Dendritic cell treated with granulocyte-macrophage colony-stimulating factor and Interleukin-4, amounts not matched to agents 40 ng/mL and 50 ng/mL, for 4 days (primary cell): ENCODE data around the gene KCNJ13.
"Not testable (repeated sequence)": the region's sequence is repeated elsewhere in the genome, so short reads cannot be mapped to it uniquely, and the experiment has no call there.

Source experiments
- H3K27ac Mint-ChIP-seq: one replicate; pipeline ENCODE4 v1.8.0; 2022; ENCODE audit warnings: mild to moderate bottlenecking, mixed read lengths
- H3K27me3 Mint-ChIP-seq: one replicate; pipeline ENCODE4 v1.8.0; 2022; ENCODE audit warnings: mild to moderate bottlenecking, mixed read lengths
- H3K36me3 Mint-ChIP-seq: one replicate; pipeline ENCODE4 v1.8.0; 2022; ENCODE audit warnings: low read depth, mixed read lengths
- H3K4me1 Mint-ChIP-seq: one replicate; pipeline ENCODE4 v1.8.0; 2022; ENCODE audit warnings: low read depth, mixed read lengths
- H3K4me3 Mint-ChIP-seq: one replicate; pipeline ENCODE4 v1.8.0; 2022; ENCODE audit warnings: mild to moderate bottlenecking, moderate library complexity, mixed read lengths
- H3K9me3 Mint-ChIP-seq: one replicate; pipeline ENCODE4 v1.8.0; 2022; ENCODE audit warnings: mixed read lengths
- intact Hi-C: fragments of 100-400 bp; cut with micrococcal nuclease; formaldehyde crosslinking; loops from one replicate; pipeline ENCODE4 v1.15.0; 2022

Gene KCNJ13

GRCh38 chr2:232744963-232745362, 31.4 kb downstream of the KCNJ13 start:
- Mint-ChIP-seq H3K27ac (no peak overlapping the region), H3K4me1 (peaks cover 18% of the 10 kb centered on the region), H3K36me3 (peaks cover 52% of the 10 kb centered on the region), H3K4me3 (no peak overlapping the region), H3K27me3 (no peaks in the 10 kb centered on the region), H3K9me3 (no peaks in the 10 kb centered on the region)
- intact Hi-C loops: loop anchor here (10.0 kb wide), 1 partner anchor 140 kb away; no protein-coding TSS in a partner anchor

GRCh38 chr2:232741972-232742371, 34.4 kb downstream of the KCNJ13 start:
- H3K4me3 Mint-ChIP-seq: no peak overlapping the region
- H3K9me3 Mint-ChIP-seq: no peaks in the 10 kb centered on the region
- peaks cover 18% of the 10 kb centered on the region for H3K4me1 Mint-ChIP-seq
- no peaks in the 10 kb centered on the region for H3K27me3 Mint-ChIP-seq
- peak overlapping the region; percentile 61 for H3K27ac Mint-ChIP-seq
- H3K36me3 Mint-ChIP-seq: peaks cover 46% of the 10 kb centered on the region
- intact Hi-C loops: loop anchor here (10.0 kb wide), 1 partner anchor 137 kb away; no protein-coding TSS in a partner anchor

GRCh38 chr2:232741294-232741693, 35.1 kb downstream of the KCNJ13 start:
- Mint-ChIP-seq H3K9me3 (no peaks in the 10 kb centered on the region), H3K4me3 (no peak overlapping the region), H3K27ac (peak overlapping the region; percentile 61), H3K36me3 (peaks cover 51% of the 10 kb centered on the region), H3K27me3 (no peaks in the 10 kb centered on the region), H3K4me1 (peaks cover 18% of the 10 kb centered on the region)
- intact Hi-C loops: loop anchor here (10.0 kb wide), 1 partner anchor 136 kb away; no protein-coding TSS in a partner anchor

GRCh38 chr2:232731470-232731869, 44.9 kb downstream of the KCNJ13 start:
- peaks cover 63% of the 10 kb centered on the region for H3K36me3 Mint-ChIP-seq
- peaks cover 13% of the 10 kb centered on the region for H3K4me1 Mint-ChIP-seq
- no peaks in the 10 kb centered on the region for H3K9me3 Mint-ChIP-seq
- intact Hi-C loops: no loop called here
- H3K4me3 Mint-ChIP-seq: no peak overlapping the region
- H3K27ac Mint-ChIP-seq: no peak overlapping the region
- no peaks in the 10 kb centered on the region for H3K27me3 Mint-ChIP-seq

GRCh38 chr2:232728785-232729184, 47.6 kb downstream of the KCNJ13 start:
- no peak overlapping the region for H3K27ac Mint-ChIP-seq

GRCh38 chr2:232723027-232723426, 53.3 kb downstream of the KCNJ13 start:
- intact Hi-C loops: no loop called here
- Mint-ChIP-seq H3K36me3 (peaks cover 88% of the 10 kb centered on the region), H3K4me3 (no peak overlapping the region), H3K4me1 (peaks cover 41% of the 10 kb centered on the region), H3K9me3 (peaks cover 12% of the 10 kb centered on the region), H3K27ac (no peak overlapping the region), H3K27me3 (no peaks in the 10 kb centered on the region)

More at GRCh38 chr2:232728785-232729184, 47.6 kb downstream of the KCNJ13 start:
- Mint-ChIP-seq H3K9me3 (no peaks in the 10 kb centered on the region), H3K36me3 (peaks cover 70% of the 10 kb centered on the region), H3K4me1 (peaks cover 13% of the 10 kb centered on the region), H3K27me3 (no peaks in the 10 kb centered on the region), H3K4me3 (no peak overlapping the region)
- intact Hi-C loops: no loop called here

- Mint-ChIP-seq H3K36me3 (peaks cover 88% of the 10 kb centered on the region), H3K27ac (peak overlapping the region; percentile 4), H3K4me1 (peaks cover 39% of the 10 kb centered on the region), H3K27me3 (no peaks in the 10 kb centered on the region), H3K4me3 (no peak overlapping the region), H3K9me3 (peaks cover 12% of the 10 kb centered on the region)
- intact Hi-C loops: no loop called here
Observed at GRCh38 chr2:232721882-232722281, 54.5 kb downstream of the KCNJ13 start.

- Mint-ChIP-seq H3K27me3 (no peaks in the 10 kb centered on the region), H3K4me1 (peaks cover 39% of the 10 kb centered on the region), H3K27ac (peak overlapping the region; percentile 4), H3K36me3 (peaks cover 90% of the 10 kb centered on the region), H3K4me3 (no peak overlapping the region), H3K9me3 (peaks cover 12% of the 10 kb centered on the region)
- intact Hi-C loops: no loop called here
Observed at GRCh38 chr2:232721261-232721660, 55.1 kb downstream of the KCNJ13 start.

- intact Hi-C loops, H3K27ac Mint-ChIP-seq, H3K4me3 Mint-ChIP-seq, H3K27me3 Mint-ChIP-seq: not testable (repeated sequence)
- peaks cover 90% of the 10 kb centered on the region for H3K36me3 Mint-ChIP-seq
- H3K4me1 Mint-ChIP-seq: peaks cover 39% of the 10 kb centered on the region
- peaks cover 12% of the 10 kb centered on the region for H3K9me3 Mint-ChIP-seq
Observed at GRCh38 chr2:232720056-232720455, 56.3 kb downstream of the KCNJ13 start.
